Astrocyte (in vitro differentiated cells and primary cell): Measurements from ENCODE around the gene FBXW5.

Source experiments
- CTCF ChIP-seq: IDR thresholded peaks from 2 replicates; pipeline ENCODE4 v1.5.1; 2011; ENCODE audit warnings: low read depth, mild to moderate bottlenecking, inconsistent platforms, low read length, moderate library complexity; ENCODE audit not compliant: insufficient read depth
- EZH2 ChIP-seq: IDR thresholded peaks from 2 replicates; pipeline ENCODE4 v1.6.1; 2012; ENCODE audit warnings: mild to moderate bottlenecking, low read length, inconsistent platforms; ENCODE audit not compliant: insufficient read depth

GRCh38 chr9:136917902-136918301 lies 26.6 kb downstream of the FBXW5 start:
- no peak for TF ChIP-seq CTCF
- TF ChIP-seq EZH2 = no peak
